Mammary epithelial cell (primary cell): ENCODE data around the gene ADAM10.

Experiments
- EZH2 ChIP-seq: IDR thresholded peaks from 2 replicates; pipeline ENCODE4 v1.6.1; 2012; ENCODE audit warnings: low read length, inconsistent platforms, borderline replicate concordance
- TF ChIP-seq, protein P1 (sequence below), 2 donors: IDR thresholded peaks in 1 of 2; conservative IDR thresholded peaks in 1 of 2; 2 replicates each; pipeline ENCODE4 v1.5.1; 2011 to 2012; ENCODE audit warnings: inconsistent platforms in 2 of 2, low read length in 2 of 2, mild to moderate bottlenecking in 2 of 2, control low read depth in 1 of 2, low read depth in 1 of 2; ENCODE audit not compliant: insufficient read depth in 1 of 2; ENCODE audit errors: extremely low read depth in 1 of 2

GRCh38 chr15:58572521-58572920 lies 177.0 kb downstream of the ADAM10 start:
- TF ChIP-seq, protein P1, sequence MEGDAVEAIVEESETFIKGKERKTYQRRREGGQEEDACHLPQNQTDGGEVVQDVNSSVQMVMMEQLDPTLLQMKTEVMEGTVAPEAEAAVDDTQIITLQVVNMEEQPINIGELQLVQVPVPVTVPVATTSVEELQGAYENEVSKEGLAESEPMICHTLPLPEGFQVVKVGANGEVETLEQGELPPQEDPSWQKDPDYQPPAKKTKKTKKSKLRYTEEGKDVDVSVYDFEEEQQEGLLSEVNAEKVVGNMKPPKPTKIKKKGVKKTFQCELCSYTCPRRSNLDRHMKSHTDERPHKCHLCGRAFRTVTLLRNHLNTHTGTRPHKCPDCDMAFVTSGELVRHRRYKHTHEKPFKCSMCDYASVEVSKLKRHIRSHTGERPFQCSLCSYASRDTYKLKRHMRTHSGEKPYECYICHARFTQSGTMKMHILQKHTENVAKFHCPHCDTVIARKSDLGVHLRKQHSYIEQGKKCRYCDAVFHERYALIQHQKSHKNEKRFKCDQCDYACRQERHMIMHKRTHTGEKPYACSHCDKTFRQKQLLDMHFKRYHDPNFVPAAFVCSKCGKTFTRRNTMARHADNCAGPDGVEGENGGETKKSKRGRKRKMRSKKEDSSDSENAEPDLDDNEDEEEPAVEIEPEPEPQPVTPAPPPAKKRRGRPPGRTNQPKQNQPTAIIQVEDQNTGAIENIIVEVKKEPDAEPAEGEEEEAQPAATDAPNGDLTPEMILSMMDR (conservative IDR thresholded peaks at IDR 0.05 in 1 of 2, IDR thresholded peaks at IDR 0.05 in 1 of 2; ENCODE audit: extremely low read depth in 1 of 2, insufficient read depth in 1 of 2, low read depth in 1 of 2, low read length in 2 of 2) = no peak
- TF ChIP-seq EZH2 = no peak
